GM10266 (cell line): ENCODE measurements around the gene CT47B1.

Source experiments
- DNase-seq: peaks from one replicate; pipeline ENCODE4 v3.0.0; 2012; ENCODE audit errors: extremely low spot score
- CTCF ChIP-seq: IDR thresholded peaks from 2 replicates; pipeline ENCODE4 v1.5.1; 2012; ENCODE audit warnings: mild to moderate bottlenecking, low read depth; ENCODE audit not compliant: control insufficient read depth, insufficient read depth; ENCODE audit errors: missing control alignments

The CT47B1 gene

GRCh38 chrX:120823556-120823955 is 52.1 kb downstream of the CT47B1 start:
- DNase-seq: no peak
- no peak for TF ChIP-seq CTCF
